Thymus (tissue), 11 donors: ENCODE measurements around the gene TTC7B. TPM values are rescaled to one million over a fixed set of nuclear protein-coding genes. Genes with fewer than 3 reads are reported as not detected.
A peak's percentile ranks its signal among the peaks of the same experiment; 100 is the strongest.

Experiments
- DNase-seq, 9 donors: peaks; one replicate each; pipeline ENCODE4 v3.0.0-alpha.2; 2013; ENCODE audit warnings: low spot score in 9 of 9, low read depth in 6 of 9, missing footprints in 1 of 9
- H3K27ac ChIP-seq, 2 donors: one replicate each; pipeline ENCODE4 v1.5.1; 2013; ENCODE audit warnings: control low read depth in 1 of 2, low read depth in 1 of 2, low read length in 1 of 2, mild to moderate bottlenecking in 1 of 2, moderate library complexity in 1 of 2
- H3K27me3 ChIP-seq, 2 donors: one replicate each; pipeline ENCODE4 v1.5.1; 2013; ENCODE audit warnings: low read length in 1 of 2; ENCODE audit not compliant: control insufficient read depth in 2 of 2, insufficient read depth in 1 of 2
- H3K36me3 ChIP-seq, 2 donors: one replicate each; pipeline ENCODE4 v1.5.1; 2013; ENCODE audit warnings: low read length in 1 of 2, mild to moderate bottlenecking in 1 of 2, moderate library complexity in 1 of 2; ENCODE audit not compliant: control insufficient read depth in 2 of 2, insufficient read depth in 2 of 2
- H3K4me1 ChIP-seq, 2 donors: one replicate each; pipeline ENCODE4 v1.5.1; 2013; ENCODE audit warnings: low read length in 2 of 2; ENCODE audit not compliant: control insufficient read depth in 2 of 2, insufficient read depth in 2 of 2
- H3K4me3 ChIP-seq, 2 donors: one replicate each; pipeline ENCODE4 v1.5.1; 2013; ENCODE audit warnings: low read length in 2 of 2, control low read depth in 1 of 2, mild to moderate bottlenecking in 1 of 2
- H3K9me3 ChIP-seq, 2 donors: one replicate each; pipeline ENCODE4 v1.5.1; 2013; ENCODE audit warnings: low read length in 1 of 2, mild to moderate bottlenecking in 1 of 2; ENCODE audit not compliant: control insufficient read depth in 2 of 2, insufficient read depth in 1 of 2
- WGBS: extraction: QIAGEN DNeasy Blood & Tissue Kit; methylation state at CpG from one replicate; pipeline ENCODE4 v1.1.7; 2013; 5-methylcytosine and 5-hydroxymethylcytosine counted together
- polyA plus RNA-seq: library from polyadenylated mRNA; stranded (reverse); fragments of 200-250 nt; gene quantifications from one replicate; pipeline ENCODE4 v1.2.3, GENCODE V29; 2013
- total RNA-seq: library from RNA; stranded (reverse); fragments of 120-200 nt; gene quantifications from one replicate; pipeline ENCODE4 v1.2.4, GENCODE V29; 2013
- donor health status: healthy.

The TTC7B gene
- total and polyA plus RNA-seq, 2 donors: 3.2 to 5.6 TPM

DNA sequence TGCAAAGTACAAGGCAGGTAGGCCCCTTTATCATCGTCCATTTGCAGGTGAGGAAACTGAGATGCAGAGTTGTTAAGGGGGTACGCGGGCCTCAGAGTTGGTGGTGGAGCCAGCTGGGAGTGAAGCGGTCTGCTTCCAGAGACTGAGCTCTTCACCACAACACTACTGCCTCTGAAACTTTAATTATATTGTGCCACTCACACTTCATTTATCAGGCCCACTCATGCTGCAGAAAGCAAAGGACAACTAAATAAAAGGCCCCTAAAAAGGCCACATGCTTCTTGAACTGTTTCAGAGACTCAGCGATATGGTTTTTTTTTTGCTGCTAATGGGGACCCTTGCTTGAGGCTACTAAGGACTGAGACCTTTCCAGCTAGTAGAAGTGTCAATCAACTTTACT, 153.1 kb downstream of the TTC7B start:
- over 99% methylated on average over 5 of the region's 5 CpGs for WGBS
- no peaks in the 10 kb centered on the region for H3K36me3 ChIP-seq
- H3K4me3 ChIP-seq: no peak overlapping the region
- no peak for DNase-seq
- H3K27me3 ChIP-seq: no peaks in the 10 kb centered on the region
- no peaks in the 10 kb centered on the region for H3K9me3 ChIP-seq
- peaks cover 0 to 15% of the 10 kb centered on the region in 2 donors for H3K4me1 ChIP-seq
- H3K27ac ChIP-seq: no peak overlapping the region

DNA sequence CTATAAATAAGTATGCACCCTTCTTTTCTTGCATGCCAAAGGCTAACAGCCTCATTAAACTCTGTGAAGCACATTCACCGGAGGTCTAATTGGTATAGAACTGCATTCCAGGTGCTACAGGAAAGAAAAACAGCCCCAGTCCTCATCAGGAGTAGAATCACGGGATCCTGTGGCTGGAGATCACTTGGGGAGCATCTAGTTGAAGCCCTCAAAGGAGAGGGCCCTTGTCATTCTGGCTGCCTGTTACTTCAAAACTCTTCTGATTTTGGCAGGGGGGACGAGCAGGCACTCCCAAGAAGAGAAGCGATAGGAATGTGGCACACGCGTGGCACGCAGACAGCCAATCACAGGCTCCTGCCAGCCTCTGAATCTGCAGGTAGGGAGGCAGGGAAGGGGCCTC, 154.4 kb downstream of the TTC7B start:
- Histone ChIP-seq H3K36me3 (no peaks in the 10 kb centered on the region), H3K4me3 (no peak overlapping the region), H3K9me3 (no peaks in the 10 kb centered on the region), H3K4me1 (peaks cover 0 to 15% of the 10 kb centered on the region in 2 donors), H3K27me3 (no peaks in the 10 kb centered on the region), H3K27ac (no peak overlapping the region)
- no peak for DNase-seq
- 90% methylated on average over 7 of the region's 7 CpGs for WGBS

DNA sequence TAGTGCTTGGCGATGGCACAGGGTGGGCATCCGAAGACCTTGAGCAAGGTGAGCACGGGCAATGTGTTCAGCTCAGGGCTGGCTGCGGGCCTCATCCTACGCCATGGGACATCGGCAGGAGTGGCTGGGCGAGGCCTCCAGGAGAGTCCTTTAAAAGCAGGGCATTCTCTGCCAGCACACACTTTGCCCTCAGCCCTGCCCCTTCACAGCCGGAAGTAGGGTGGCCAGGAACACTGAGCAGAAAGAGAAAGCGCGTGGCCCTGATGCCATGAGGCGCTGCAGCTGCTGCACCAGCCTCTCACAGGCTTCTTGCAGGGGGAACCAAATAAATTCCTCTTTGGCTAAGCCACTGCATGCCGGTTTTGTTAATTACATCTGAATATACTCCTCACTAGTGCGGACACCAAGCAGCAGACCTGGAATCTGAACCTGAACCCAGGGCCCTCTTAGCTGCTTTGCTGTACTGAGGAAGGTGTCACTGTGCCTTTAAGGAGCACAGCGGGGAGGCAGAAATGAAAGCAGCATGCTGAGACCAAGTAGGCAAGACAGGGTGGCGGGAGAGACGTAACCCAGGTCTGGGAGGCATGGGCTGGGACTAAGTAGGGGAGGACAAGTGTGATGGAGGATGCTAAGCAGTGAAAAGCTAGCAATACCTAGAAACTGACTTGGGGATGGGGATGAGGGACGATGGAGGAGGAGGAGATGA, 155.2 kb downstream of the TTC7B start:
- Histone ChIP-seq H3K27me3 (no peaks in the 10 kb centered on the region), H3K36me3 (no peaks in the 10 kb centered on the region), H3K27ac (no peak overlapping the region), H3K4me1 (peaks cover 0 to 15% of the 10 kb centered on the region in 2 donors), H3K9me3 (no peaks in the 10 kb centered on the region), H3K4me3 (no peak overlapping the region)
- WGBS: 91% methylated on average over 17 of the region's 17 CpGs
- DNase-seq: peak in 1 of 9 donors; percentile 19

DNA sequence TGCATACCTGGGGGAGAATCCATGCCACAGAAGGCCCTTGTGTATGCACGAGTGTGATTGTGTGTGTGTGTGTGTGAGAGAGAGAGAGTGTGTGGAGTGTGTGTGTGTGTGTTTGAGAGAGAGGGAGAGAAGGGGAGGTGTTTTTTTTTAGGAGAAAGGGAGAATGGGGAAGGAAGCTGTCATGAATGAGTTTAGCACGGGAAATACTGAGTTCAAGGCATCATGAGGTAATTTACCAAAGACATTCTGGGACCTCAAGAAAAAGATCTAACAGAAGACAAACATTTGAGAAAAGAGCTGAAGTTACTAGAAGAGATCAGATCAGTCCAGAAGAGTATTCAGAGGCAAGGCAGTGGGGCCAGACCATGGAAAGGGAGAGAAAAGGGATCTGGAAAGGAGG, 157.1 kb downstream of the TTC7B start:
- no peak for DNase-seq
- Histone ChIP-seq H3K27ac (no peak overlapping the region), H3K4me1 (peaks cover 0 to 15% of the 10 kb centered on the region in 2 donors), H3K36me3 (no peaks in the 10 kb centered on the region), H3K27me3 (no peaks in the 10 kb centered on the region), H3K4me3 (no peak overlapping the region), H3K9me3 (no peaks in the 10 kb centered on the region)
- WGBS: 9% methylated on average over 2 of the region's 2 CpGs

DNA sequence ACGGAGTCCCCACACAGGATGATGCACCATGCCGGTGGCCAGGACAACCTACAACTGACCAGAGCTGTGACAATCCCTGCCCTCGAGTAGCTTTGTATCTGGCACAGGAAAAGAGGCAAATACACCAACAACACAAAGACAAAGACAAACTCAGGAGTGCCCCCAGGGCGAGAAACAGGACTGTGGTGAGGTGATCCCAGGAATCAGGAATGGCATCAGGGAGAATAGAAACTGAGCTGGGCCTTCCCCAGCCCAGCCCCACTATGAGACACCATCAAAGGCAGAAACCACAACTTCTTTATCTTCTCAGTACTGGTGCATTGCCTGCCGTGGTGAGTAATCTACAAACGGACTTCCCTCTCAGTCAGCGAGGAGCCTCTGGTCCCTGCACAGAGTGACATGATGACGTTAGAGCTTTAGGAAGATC, 157.7 kb downstream of the TTC7B start:
- H3K27ac ChIP-seq: no peak overlapping the region
- no peaks in the 10 kb centered on the region for H3K36me3 ChIP-seq
- 36% methylated on average over 8 of the region's 8 CpGs for WGBS
- DNase-seq: peak in 2 of 9 donors; percentile 9 to 41
- no peaks in the 10 kb centered on the region for H3K9me3 ChIP-seq
- H3K4me3 ChIP-seq: no peak overlapping the region
- H3K4me1 ChIP-seq: peaks cover 0 to 15% of the 10 kb centered on the region in 2 donors
- no peaks in the 10 kb centered on the region for H3K27me3 ChIP-seq

DNA sequence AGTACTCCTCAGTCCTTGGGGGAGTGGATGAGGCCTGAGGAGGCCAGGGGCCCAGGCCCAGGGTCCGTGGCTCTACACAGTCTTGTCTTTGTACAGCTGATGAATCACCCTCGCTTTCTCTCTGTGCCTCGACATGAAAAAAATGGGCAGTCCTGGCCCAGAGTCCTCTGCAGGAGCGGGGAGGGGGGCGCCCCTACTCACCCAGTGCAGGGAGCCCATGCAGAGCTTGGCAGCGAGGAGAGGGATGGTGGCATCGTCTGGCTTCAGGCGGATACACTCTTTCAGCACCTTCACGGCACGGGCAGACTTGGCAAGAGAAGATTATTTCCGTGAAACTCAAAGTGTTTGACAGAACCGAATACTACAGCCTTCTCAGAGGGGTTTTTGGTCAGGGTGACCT, 159.3 kb downstream of the TTC7B start:
- H3K27me3 ChIP-seq: no peaks in the 10 kb centered on the region
- H3K27ac ChIP-seq: no peak overlapping the region
- no peak overlapping the region for H3K4me3 ChIP-seq
- 95% methylated on average over 12 of the region's 12 CpGs for WGBS
- no peaks in the 10 kb centered on the region for H3K9me3 ChIP-seq
- DNase-seq: no peak
- no peaks in the 10 kb centered on the region for H3K36me3 ChIP-seq
- peaks cover 0 to 15% of the 10 kb centered on the region in 2 donors for H3K4me1 ChIP-seq

DNA sequence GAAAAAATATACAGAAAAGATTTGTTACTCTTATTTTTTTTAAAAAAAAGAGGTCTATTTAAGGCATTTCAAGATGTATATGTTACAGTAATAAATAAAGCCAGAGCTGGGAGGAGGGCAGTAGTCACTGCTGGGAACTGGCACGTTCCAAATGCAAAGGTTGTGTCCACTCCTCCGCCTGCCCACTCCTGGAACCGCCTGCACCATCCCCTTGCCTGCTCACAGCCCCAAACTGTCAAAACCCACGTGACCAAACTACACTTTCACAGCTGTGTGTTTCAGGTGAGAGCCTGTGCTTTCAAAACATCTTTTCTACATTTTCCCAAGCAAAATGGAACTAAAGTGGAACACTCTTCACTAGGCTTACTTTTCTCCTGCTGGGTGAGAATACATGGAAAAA, 160.4 kb downstream of the TTC7B start:
- Histone ChIP-seq H3K9me3 (no peaks in the 10 kb centered on the region), H3K36me3 (no peaks in the 10 kb centered on the region), H3K27ac (no peak overlapping the region), H3K27me3 (no peaks in the 10 kb centered on the region), H3K4me3 (no peak overlapping the region), H3K4me1 (peaks cover 0 to 8% of the 10 kb centered on the region in 2 donors)
- WGBS: 94% methylated on average over 4 of the region's 4 CpGs
- no peak for DNase-seq

DNA sequence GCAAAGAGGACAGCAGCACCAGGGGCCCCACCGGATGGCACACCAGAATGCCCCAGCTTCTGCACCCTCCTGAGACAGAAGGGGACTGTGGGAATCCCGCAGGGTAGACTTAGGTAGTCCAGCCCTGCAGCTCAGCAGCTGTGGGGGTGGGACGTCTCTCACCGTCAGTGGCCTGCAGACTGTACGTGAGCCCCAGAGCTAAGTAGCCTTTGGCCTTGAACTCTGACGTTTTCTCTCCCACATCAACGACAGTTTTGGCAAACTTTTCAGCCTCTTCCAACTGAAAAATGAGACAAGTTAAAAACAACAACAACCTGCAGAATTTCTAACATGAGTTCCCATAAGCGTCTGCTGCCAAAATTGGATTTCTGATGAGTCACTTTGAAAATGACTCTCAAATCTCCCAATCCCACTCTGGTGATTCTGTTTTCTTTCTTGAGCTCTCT, 161.4 kb downstream of the TTC7B start:
- no peak for DNase-seq
- H3K36me3 ChIP-seq: no peaks in the 10 kb centered on the region
- H3K4me1 ChIP-seq: peaks cover 0 to 7% of the 10 kb centered on the region in 2 donors
- H3K27me3 ChIP-seq: no peaks in the 10 kb centered on the region
- H3K4me3 ChIP-seq: no peak overlapping the region
- no peaks in the 10 kb centered on the region for H3K9me3 ChIP-seq
- 85% methylated on average over 8 of the region's 8 CpGs for WGBS
- H3K27ac ChIP-seq: no peak overlapping the region

DNA sequence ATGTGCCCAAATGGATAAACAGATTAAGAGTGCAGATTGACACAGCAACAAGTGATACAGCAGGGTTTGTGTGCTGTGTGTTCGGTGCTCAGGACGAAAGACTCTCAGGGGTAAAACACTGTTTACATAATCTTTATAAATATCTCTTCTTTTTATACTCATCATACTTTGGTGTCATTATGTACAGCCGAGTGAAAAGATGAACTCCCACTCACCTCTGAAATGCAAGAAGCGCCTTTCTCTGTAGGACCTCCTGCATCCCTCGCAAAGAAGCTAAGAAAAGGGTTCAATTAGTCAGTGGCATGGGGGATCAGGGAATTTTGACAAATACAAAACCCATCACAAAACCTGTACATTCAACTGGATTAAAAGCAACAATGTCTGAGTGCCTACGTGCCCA, 163.6 kb downstream of the TTC7B start:
- Histone ChIP-seq H3K4me1 (no peaks in the 10 kb centered on the region), H3K27me3 (no peaks in the 10 kb centered on the region), H3K9me3 (no peaks in the 10 kb centered on the region), H3K4me3 (no peak overlapping the region), H3K27ac (no peak overlapping the region), H3K36me3 (no peaks in the 10 kb centered on the region)
- no peak for DNase-seq
- 97% methylated on average over 6 of the region's 6 CpGs for WGBS
